ENCODE measurements around the gene PRRC2A.

Gene PRRC2A

DNA sequence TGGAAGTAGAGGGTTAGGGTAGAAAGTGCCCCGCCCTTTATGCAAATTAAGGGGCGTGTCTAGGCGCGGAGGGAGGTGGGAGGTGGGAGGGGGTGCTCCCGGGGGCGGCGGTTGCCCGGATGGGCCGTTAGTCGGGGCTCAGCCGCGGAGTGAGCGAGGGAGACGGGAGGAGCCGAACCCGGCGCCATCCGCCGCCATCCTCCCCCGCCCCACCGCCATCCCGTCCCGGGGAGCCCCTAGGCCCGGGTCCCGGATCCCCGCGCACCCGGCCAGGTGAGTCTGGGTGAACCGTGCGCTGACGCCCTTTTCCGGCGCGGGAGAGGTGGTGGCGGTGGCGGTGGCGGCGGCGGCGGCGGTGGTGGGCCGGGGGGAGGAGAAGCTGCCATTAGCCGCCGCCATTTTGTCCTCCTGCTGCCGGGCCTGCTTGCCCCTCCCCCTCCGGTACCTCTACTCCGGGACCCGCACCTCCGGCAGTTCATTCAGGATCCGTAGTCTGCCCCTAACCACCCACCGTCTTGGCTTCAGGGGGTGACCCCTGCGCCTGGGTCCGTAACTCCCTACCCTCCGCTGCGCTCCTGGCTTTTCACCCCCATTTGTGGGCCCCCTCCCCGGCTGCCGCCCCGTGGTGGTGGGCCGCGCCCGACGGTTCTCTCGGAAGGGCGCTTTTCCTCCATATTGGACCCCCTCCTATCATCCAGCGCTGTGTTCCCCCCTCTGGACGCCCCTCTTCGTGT is at the start of gene PRRC2A:
TSS of gene PRRC2A (plus strand) at position 130 of the 734 bp plus-strand sequence. CDS start 2,075 bp downstream, outside the sequence.
- Histone ChIP-seq H3K9me3 (ENCODE audit: insufficient read depth, low read depth, low read length) (no peaks in the 10 kb centered on the region), H3K27me3 (ENCODE audit: insufficient read depth, low read length) (no peaks in the 10 kb centered on the region), H3K9ac (ENCODE audit: low read depth, low read length) (peak within 1 kb of the TSS; percentile 98), H3K4me3 (ENCODE audit: low read length) (peak within 1 kb of the TSS; percentile 86), H3K27ac (ENCODE audit: low read length) (peak within 1 kb of the TSS; percentile 97), H3K36me3 (ENCODE audit: insufficient read depth, low read depth, low read length) (peaks cover 43% of the 10 kb centered on the region), H3K4me1 (ENCODE audit: insufficient read depth, low read length) (peaks cover 10% of the 10 kb centered on the region; the same call in 1 of the 2 replicates)

DNA sequence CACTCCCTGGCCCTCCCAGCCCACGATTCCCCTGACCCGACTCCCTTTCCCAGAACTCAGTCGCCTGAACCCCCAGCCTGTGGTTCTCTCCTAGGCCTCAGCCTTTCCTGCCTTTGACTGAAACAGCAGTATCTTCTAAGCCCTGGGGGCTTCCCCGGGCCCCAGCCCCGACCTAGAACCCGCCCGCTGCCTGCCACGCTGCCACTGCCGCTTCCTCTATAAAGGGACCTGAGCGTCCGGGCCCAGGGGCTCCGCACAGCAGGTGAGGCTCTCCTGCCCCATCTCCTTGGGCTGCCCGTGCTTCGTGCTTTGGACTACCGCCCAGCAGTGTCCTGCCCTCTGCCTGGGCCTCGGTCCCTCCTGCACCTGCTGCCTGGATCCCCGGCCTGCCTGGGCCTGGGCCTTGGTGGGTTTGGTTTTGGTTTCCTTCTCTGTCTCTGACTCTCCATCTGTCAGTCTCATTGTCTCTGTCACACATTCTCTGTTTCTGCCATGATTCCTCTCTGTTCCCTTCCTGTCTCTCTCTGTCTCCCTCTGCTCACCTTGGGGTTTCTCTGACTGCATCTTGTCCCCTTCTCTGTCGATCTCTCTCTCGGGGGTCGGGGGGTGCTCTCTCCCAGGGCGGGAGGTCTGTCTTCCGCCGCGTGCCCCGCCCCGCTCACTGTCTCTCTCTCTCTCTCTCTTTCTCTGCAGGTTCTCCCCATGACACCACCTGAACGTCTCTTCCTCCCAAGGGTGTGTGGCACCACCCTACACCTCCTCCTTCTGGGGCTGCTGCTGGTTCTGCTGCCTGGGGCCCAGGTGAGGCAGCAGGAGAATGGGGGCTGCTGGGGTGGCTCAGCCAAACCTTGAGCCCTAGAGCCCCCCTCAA is 48.2 kb upstream of the PRRC2A start, which contains the start of gene LTA:
TSS of gene LTA (plus strand) at position 249 of the 871 bp plus-strand sequence. CDS start at position 703, 454 bp downstream.
- H3K4me3 ChIP-seq (ENCODE audit: low read length), result no peak within 1 kb of the TSS
- H3K4me1 ChIP-seq (ENCODE audit: insufficient read depth, low read length), result no peaks in the 10 kb centered on the region
- H3K27me3 ChIP-seq (ENCODE audit: insufficient read depth, low read length), result peaks cover 6% of the 10 kb centered on the region; the same call in 1 of the 2 replicates
- no peak within 1 kb of the TSS for H3K9ac ChIP-seq (ENCODE audit: low read depth, low read length)
- H3K9me3 ChIP-seq (ENCODE audit: insufficient read depth, low read depth, low read length), result no peaks in the 10 kb centered on the region
- no peak within 1 kb of the TSS for H3K27ac ChIP-seq (ENCODE audit: low read length)
- no peaks in the 10 kb centered on the region for H3K36me3 ChIP-seq (ENCODE audit: insufficient read depth, low read depth, low read length)

DNA sequence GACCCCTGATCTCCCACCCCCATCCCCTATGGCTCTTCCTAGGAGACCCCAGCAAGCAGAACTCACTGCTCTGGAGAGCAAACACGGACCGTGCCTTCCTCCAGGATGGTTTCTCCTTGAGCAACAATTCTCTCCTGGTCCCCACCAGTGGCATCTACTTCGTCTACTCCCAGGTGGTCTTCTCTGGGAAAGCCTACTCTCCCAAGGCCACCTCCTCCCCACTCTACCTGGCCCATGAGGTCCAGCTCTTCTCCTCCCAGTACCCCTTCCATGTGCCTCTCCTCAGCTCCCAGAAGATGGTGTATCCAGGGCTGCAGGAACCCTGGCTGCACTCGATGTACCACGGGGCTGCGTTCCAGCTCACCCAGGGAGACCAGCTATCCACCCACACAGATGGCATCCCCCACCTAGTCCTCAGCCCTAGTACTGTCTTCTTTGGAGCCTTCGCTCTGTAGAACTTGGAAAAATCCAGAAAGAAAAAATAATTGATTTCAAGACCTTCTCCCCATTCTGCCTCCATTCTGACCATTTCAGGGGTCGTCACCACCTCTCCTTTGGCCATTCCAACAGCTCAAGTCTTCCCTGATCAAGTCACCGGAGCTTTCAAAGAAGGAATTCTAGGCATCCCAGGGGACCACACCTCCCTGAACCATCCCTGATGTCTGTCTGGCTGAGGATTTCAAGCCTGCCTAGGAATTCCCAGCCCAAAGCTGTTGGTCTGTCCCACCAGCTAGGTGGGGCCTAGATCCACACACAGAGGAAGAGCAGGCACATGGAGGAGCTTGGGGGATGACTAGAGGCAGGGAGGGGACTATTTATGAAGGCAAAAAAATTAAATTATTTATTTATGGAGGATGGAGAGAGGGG is 47.0 kb upstream of the PRRC2A start:
- Histone ChIP-seq H3K27me3 (ENCODE audit: insufficient read depth, low read length) (peaks cover 6% of the 10 kb centered on the region; the same call in 1 of the 2 replicates), H3K36me3 (ENCODE audit: insufficient read depth, low read depth, low read length) (no peaks in the 10 kb centered on the region), H3K4me1 (ENCODE audit: insufficient read depth, low read length) (no peaks in the 10 kb centered on the region; the same call in 1 of the 2 replicates), H3K4me3 (ENCODE audit: low read length) (no peak overlapping the region), H3K9ac (ENCODE audit: low read depth, low read length) (no peak overlapping the region), H3K27ac (ENCODE audit: low read length) (no peak overlapping the region), H3K9me3 (ENCODE audit: insufficient read depth, low read depth, low read length) (no peaks in the 10 kb centered on the region)

DNA sequence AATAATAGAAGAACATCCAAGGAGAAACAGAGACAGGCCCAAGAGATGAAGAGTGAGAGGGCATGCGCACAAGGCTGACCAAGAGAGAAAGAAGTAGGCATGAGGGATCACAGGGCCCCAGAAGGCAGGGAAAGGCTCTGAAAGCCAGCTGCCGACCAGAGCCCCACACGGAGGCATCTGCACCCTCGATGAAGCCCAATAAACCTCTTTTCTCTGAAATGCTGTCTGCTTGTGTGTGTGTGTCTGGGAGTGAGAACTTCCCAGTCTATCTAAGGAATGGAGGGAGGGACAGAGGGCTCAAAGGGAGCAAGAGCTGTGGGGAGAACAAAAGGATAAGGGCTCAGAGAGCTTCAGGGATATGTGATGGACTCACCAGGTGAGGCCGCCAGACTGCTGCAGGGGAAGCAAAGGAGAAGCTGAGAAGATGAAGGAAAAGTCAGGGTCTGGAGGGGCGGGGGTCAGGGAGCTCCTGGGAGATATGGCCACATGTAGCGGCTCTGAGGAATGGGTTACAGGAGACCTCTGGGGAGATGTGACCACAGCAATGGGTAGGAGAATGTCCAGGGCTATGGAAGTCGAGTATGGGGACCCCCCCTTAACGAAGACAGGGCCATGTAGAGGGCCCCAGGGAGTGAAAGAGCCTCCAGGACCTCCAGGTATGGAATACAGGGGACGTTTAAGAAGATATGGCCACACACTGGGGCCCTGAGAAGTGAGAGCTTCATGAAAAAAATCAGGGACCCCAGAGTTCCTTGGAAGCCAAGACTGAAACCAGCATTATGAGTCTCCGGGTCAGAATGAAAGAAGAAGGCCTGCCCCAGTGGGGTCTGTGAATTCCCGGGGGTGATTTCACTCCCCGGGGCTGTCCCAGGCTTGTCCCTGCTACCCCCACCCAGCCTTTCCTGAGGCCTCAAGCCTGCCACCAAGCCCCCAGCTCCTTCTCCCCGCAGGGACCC is 46.1 kb upstream of the PRRC2A start:
- Histone ChIP-seq H3K4me3 (ENCODE audit: low read length) (no peak overlapping the region), H3K36me3 (ENCODE audit: insufficient read depth, low read depth, low read length) (no peaks in the 10 kb centered on the region), H3K27ac (ENCODE audit: low read length) (no peak overlapping the region), H3K9me3 (ENCODE audit: insufficient read depth, low read depth, low read length) (no peaks in the 10 kb centered on the region), H3K27me3 (ENCODE audit: insufficient read depth, low read length) (peaks cover 6% of the 10 kb centered on the region; the same call in 1 of the 2 replicates), H3K4me1 (ENCODE audit: insufficient read depth, low read length) (no peaks in the 10 kb centered on the region; the same call in 1 of the 2 replicates), H3K9ac (ENCODE audit: low read depth, low read length) (no peak overlapping the region)

DNA sequence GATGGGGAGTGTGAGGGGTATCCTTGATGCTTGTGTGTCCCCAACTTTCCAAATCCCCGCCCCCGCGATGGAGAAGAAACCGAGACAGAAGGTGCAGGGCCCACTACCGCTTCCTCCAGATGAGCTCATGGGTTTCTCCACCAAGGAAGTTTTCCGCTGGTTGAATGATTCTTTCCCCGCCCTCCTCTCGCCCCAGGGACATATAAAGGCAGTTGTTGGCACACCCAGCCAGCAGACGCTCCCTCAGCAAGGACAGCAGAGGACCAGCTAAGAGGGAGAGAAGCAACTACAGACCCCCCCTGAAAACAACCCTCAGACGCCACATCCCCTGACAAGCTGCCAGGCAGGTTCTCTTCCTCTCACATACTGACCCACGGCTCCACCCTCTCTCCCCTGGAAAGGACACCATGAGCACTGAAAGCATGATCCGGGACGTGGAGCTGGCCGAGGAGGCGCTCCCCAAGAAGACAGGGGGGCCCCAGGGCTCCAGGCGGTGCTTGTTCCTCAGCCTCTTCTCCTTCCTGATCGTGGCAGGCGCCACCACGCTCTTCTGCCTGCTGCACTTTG is 45.1 kb upstream of the PRRC2A start, which contains the start of gene TNF:
TSS of gene TNF (plus strand) at position 231 of the 567 bp plus-strand sequence. CDS start at position 408, 177 bp downstream.
- H3K27me3 ChIP-seq (ENCODE audit: insufficient read depth, low read length), result peaks cover 15% of the 10 kb centered on the region
- no peaks in the 10 kb centered on the region; the same call in 1 of the 2 replicates for H3K4me1 ChIP-seq (ENCODE audit: insufficient read depth, low read length)
- H3K4me3 ChIP-seq (ENCODE audit: low read length), result no peak within 1 kb of the TSS
- no peak within 1 kb of the TSS for H3K9ac ChIP-seq (ENCODE audit: low read depth, low read length)
- H3K9me3 ChIP-seq (ENCODE audit: insufficient read depth, low read depth, low read length), result no peaks in the 10 kb centered on the region
- H3K36me3 ChIP-seq (ENCODE audit: insufficient read depth, low read depth, low read length), result no peaks in the 10 kb centered on the region
- no peak within 1 kb of the TSS for H3K27ac ChIP-seq (ENCODE audit: low read length)

DNA sequence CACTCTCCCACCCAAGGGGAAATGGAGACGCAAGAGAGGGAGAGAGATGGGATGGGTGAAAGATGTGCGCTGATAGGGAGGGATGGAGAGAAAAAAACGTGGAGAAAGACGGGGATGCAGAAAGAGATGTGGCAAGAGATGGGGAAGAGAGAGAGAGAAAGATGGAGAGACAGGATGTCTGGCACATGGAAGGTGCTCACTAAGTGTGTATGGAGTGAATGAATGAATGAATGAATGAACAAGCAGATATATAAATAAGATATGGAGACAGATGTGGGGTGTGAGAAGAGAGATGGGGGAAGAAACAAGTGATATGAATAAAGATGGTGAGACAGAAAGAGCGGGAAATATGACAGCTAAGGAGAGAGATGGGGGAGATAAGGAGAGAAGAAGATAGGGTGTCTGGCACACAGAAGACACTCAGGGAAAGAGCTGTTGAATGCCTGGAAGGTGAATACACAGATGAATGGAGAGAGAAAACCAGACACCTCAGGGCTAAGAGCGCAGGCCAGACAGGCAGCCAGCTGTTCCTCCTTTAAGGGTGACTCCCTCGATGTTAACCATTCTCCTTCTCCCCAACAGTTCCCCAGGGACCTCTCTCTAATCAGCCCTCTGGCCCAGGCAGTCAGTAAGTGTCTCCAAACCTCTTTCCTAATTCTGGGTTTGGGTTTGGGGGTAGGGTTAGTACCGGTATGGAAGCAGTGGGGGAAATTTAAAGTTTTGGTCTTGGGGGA is 44.4 kb upstream of the PRRC2A start:
- H3K27me3 ChIP-seq (ENCODE audit: insufficient read depth, low read length), result peaks cover 20% of the 10 kb centered on the region
- H3K36me3 ChIP-seq (ENCODE audit: insufficient read depth, low read depth, low read length), result no peaks in the 10 kb centered on the region
- no peaks in the 10 kb centered on the region; the same call in 1 of the 2 replicates for H3K4me1 ChIP-seq (ENCODE audit: insufficient read depth, low read length)
- H3K4me3 ChIP-seq (ENCODE audit: low read length), result no peak overlapping the region
- H3K9ac ChIP-seq (ENCODE audit: low read depth, low read length), result no peak overlapping the region
- H3K27ac ChIP-seq (ENCODE audit: low read length), result no peak overlapping the region
- H3K9me3 ChIP-seq (ENCODE audit: insufficient read depth, low read depth, low read length), result no peaks in the 10 kb centered on the region

DNA sequence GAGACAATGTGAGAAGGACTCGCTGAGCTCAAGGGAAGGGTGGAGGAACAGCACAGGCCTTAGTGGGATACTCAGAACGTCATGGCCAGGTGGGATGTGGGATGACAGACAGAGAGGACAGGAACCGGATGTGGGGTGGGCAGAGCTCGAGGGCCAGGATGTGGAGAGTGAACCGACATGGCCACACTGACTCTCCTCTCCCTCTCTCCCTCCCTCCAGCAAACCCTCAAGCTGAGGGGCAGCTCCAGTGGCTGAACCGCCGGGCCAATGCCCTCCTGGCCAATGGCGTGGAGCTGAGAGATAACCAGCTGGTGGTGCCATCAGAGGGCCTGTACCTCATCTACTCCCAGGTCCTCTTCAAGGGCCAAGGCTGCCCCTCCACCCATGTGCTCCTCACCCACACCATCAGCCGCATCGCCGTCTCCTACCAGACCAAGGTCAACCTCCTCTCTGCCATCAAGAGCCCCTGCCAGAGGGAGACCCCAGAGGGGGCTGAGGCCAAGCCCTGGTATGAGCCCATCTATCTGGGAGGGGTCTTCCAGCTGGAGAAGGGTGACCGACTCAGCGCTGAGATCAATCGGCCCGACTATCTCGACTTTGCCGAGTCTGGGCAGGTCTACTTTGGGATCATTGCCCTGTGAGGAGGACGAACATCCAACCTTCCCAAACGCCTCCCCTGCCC is 43.5 kb upstream of the PRRC2A start:
- Histone ChIP-seq H3K27ac (ENCODE audit: low read length) (no peak overlapping the region), H3K36me3 (ENCODE audit: insufficient read depth, low read depth, low read length) (no peaks in the 10 kb centered on the region), H3K9me3 (ENCODE audit: insufficient read depth, low read depth, low read length) (no peaks in the 10 kb centered on the region), H3K27me3 (ENCODE audit: insufficient read depth, low read length) (peaks cover 29% of the 10 kb centered on the region), H3K4me3 (ENCODE audit: low read length) (no peak overlapping the region), H3K9ac (ENCODE audit: low read depth, low read length) (no peak overlapping the region), H3K4me1 (ENCODE audit: insufficient read depth, low read length) (no peaks in the 10 kb centered on the region; the same call in 1 of the 2 replicates)

DNA sequence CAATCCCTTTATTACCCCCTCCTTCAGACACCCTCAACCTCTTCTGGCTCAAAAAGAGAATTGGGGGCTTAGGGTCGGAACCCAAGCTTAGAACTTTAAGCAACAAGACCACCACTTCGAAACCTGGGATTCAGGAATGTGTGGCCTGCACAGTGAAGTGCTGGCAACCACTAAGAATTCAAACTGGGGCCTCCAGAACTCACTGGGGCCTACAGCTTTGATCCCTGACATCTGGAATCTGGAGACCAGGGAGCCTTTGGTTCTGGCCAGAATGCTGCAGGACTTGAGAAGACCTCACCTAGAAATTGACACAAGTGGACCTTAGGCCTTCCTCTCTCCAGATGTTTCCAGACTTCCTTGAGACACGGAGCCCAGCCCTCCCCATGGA is 42.9 kb upstream of the PRRC2A start:
- H3K4me3 ChIP-seq (ENCODE audit: low read length), result no peak overlapping the region
- H3K27me3 ChIP-seq (ENCODE audit: insufficient read depth, low read length), result peaks cover 34% of the 10 kb centered on the region
- H3K27ac ChIP-seq (ENCODE audit: low read length), result no peak overlapping the region
- H3K9ac ChIP-seq (ENCODE audit: low read depth, low read length), result no peak overlapping the region
- H3K36me3 ChIP-seq (ENCODE audit: insufficient read depth, low read depth, low read length), result no peaks in the 10 kb centered on the region
- no peaks in the 10 kb centered on the region; the same call in 1 of the 2 replicates for H3K4me1 ChIP-seq (ENCODE audit: insufficient read depth, low read length)
- no peaks in the 10 kb centered on the region for H3K9me3 ChIP-seq (ENCODE audit: insufficient read depth, low read depth, low read length)
